ENCODE results near the gene MARS1. TPM values are rescaled to one million over a fixed set of nuclear protein-coding genes. Genes with fewer than 3 reads are reported as not detected.

Gene MARS1
- total and polyA plus RNA-seq, 8 donors: 92.5 to 168 (median 110) TPM

DNA sequence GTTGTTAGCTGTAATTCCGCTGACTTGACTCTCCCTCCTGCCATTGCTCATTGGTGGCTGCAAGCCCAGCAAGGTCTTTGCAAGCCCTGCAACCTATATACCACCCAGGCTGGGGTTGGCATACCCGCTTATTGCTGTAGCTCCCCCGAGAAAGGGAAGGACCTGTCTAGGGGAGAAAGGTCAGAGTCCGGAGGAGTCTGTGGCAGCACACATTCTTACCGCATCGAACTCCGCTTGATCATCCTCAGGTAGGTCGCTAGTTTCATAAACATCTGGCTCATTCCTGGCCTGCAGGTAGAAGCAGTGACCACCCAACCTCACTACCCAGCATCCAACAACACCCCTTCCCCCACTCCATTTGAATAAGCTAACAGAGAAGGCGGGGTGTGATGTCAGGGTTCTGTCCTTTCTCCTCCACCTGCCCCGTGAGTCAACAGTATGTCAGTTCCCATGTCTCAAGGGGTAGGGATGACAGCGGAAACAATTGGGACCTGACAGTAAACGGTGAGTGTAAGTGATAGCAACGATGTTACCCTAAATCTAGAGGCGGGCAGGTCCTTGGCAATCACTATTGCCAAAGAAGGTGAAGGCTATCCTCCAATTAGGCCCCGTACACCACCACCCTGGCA is 58.1 kb downstream of the MARS1 start:
- TF ChIP-seq, protein P1, sequence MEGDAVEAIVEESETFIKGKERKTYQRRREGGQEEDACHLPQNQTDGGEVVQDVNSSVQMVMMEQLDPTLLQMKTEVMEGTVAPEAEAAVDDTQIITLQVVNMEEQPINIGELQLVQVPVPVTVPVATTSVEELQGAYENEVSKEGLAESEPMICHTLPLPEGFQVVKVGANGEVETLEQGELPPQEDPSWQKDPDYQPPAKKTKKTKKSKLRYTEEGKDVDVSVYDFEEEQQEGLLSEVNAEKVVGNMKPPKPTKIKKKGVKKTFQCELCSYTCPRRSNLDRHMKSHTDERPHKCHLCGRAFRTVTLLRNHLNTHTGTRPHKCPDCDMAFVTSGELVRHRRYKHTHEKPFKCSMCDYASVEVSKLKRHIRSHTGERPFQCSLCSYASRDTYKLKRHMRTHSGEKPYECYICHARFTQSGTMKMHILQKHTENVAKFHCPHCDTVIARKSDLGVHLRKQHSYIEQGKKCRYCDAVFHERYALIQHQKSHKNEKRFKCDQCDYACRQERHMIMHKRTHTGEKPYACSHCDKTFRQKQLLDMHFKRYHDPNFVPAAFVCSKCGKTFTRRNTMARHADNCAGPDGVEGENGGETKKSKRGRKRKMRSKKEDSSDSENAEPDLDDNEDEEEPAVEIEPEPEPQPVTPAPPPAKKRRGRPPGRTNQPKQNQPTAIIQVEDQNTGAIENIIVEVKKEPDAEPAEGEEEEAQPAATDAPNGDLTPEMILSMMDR (IDR thresholded peaks at IDR 0.05): no peak
- Histone ChIP-seq H3K4me3 (peak overlapping the region; percentile 93 to 95), H3K27ac (peak overlapping the region in 1 of 2 donors; percentile 87), H3K9me3 (no peaks in the 10 kb centered on the region), H3K27me3 (peaks cover 9 to 30% of the 10 kb centered on the region in 2 donors), H3K4me1 (peaks cover 16 to 48% of the 10 kb centered on the region in 2 donors), H3K36me3 (peaks cover 0 to 28% of the 10 kb centered on the region in 2 donors)
- intact Hi-C loops (cut with DNase I): no loop called here
- peak; percentile 1 for ATAC-seq
- DNase-seq: no peak

DNA sequence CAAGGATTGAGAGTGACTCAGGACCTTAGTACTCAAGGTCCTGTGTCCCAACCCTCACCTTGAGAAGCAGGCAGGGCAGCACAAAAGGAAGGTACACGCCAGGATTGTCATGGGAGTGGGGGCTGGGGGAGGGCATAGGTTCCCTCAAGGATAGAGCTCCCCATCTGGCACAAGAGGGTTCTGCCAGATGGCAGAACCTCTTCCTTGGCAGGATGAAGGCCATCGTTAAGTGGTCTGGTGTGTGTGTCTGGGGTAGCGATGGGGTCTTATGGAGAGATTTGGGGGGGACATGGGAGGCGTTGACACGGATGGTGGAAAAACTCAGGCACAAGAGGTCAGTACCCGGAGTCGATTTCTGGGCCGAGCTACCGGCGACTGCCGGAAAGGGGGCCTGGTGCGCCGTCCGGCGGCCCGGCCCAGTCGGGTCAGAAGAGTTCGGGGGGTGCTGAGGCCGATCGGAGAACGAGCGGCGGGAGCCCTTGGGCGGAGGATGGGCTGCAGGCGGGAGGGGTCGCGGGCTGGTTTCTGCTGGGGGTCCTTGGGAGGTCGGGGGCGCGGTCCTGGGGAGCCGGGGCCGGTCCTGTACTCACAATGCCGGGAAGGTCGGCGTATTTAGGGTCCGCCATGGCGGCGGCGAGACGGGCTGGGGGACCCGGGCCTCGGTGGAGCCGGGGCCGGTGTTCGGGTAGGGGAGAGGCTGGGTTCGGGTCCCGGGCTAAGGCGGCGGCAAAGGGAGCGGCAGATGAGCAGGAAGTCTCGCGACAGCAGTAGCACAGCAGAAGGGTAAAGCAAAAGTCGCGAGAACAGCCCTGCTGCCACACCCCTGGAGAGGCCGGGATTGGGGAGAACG is 58.8 kb downstream of the MARS1 start, which contains the start of gene DCTN2:
Gene DCTN2 (minus strand): TSS at position 755 of the 850 bp plus-strand sequence. CDS start 129 bp downstream, at position 626.
- ATAC-seq: peak; percentile 98

DNA sequence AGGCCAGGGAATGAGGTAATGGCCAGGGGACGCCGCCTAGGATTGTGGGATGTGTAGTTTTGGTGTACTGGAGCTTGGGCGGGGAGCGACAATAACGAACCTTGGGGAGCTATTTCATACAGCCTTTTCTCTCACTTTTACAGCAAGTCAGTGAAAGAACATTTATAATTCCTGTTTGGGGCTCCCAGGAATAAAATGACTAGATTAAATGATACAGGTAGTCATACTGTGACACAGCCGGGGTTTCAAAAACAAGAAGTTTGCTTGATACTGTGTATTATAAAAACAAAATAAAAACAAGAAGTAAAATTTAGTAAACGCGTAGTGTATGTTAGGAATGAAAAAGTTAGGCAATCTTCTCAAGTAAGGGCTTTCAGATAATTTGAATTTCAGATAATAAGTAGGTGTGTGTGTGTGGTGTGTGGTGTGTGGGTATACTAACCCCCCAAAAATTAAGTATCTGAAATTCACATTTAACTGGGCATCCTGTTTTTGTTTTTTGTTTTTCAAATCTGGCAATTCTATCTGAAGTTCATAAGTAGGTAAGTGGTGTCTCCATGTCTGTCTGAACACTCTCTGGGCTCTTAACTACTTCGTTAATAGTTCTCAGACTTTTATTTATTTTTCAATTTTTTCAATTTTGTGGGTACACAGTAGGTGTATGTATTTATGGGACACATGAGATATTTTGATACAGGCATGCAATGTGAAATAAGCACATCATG is 59.6 kb downstream of the MARS1 start:
- intact Hi-C loops (cut with DNase I): no loop called here
- peak overlapping the region in 1 of 2 donors; percentile 87 for H3K27ac ChIP-seq

More for the DNA sequence above, 58.8 kb downstream of the MARS1 start, which contains the start of gene DCTN2:
- Histone ChIP-seq H3K27me3 (peaks cover 9 to 31% of the 10 kb centered on the region in 2 donors), H3K36me3 (peaks cover 0 to 21% of the 10 kb centered on the region in 2 donors), H3K9me3 (no peaks in the 10 kb centered on the region), H3K27ac (peak within 1 kb of the TSS; percentile 65 to 87), H3K4me3 (peak within 1 kb of the TSS; percentile 93 to 95), H3K4me1 (peaks cover 16 to 43% of the 10 kb centered on the region in 2 donors)
- TF ChIP-seq, protein P1 (IDR thresholded peaks at IDR 0.05): no peak
- DNase-seq: peak; percentile 94 to 97 (median 96)
- intact Hi-C loops (cut with DNase I): no loop called here

DNA sequence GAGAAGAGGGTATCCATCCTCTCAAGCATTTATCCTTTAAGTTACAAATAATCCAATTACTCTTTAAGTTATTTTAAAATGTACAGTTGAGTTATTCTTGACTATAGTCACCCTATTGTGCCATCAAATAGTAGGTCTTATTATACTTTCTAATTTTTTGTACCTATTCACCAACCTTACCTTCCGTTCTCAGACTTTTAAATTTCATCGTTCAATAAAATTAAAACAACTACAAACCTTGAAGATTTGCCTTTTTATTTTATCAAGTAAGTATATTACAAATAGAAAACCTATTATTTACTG is 60.1 kb downstream of the MARS1 start:
- Histone ChIP-seq H3K27me3 (peaks cover 9 to 42% of the 10 kb centered on the region in 2 donors), H3K36me3 (peaks cover 0 to 8% of the 10 kb centered on the region in 2 donors), H3K4me1 (peaks cover 16 to 43% of the 10 kb centered on the region in 2 donors), H3K4me3 (no peak overlapping the region), H3K27ac (no peak overlapping the region), H3K9me3 (no peaks in the 10 kb centered on the region)
- ATAC-seq: no peak
- TF ChIP-seq, protein P1 (IDR thresholded peaks at IDR 0.05): no peak
- DNase-seq: no peak
- intact Hi-C loops (cut with DNase I): no loop called here

More for the DNA sequence above, 59.6 kb downstream of the MARS1 start:
- no peak for DNase-seq
- Histone ChIP-seq H3K27me3 (peaks cover 9 to 37% of the 10 kb centered on the region in 2 donors), H3K9me3 (no peaks in the 10 kb centered on the region), H3K36me3 (peaks cover 0 to 13% of the 10 kb centered on the region in 2 donors), H3K4me3 (peak overlapping the region; percentile 93 to 95), H3K4me1 (peaks cover 16 to 43% of the 10 kb centered on the region in 2 donors)
- TF ChIP-seq, protein P1 (IDR thresholded peaks at IDR 0.05): no peak
- no peak for ATAC-seq

Measured in left lung (tissue), 10 donors.